Fibroblast of pulmonary artery (primary cell): ENCODE data around the gene ANKRD50.

ENCODE experiments used
- DNase-seq: peaks from one replicate; pipeline ENCODE4 v3.0.0-alpha.2; 2010; ENCODE audit warnings: low read depth
- H3K4me3 ChIP-seq: replicated peaks from 2 replicates; pipeline ENCODE4 v1.5.1; 2011; ENCODE audit warnings: low read depth, mild to moderate bottlenecking, control low read depth, low read length, moderate library complexity
- CTCF ChIP-seq: IDR thresholded peaks from 2 replicates; pipeline ENCODE4 v1.5.1; 2011; ENCODE audit warnings: mild to moderate bottlenecking, control low read depth, low read length, inconsistent platforms; ENCODE audit errors: missing control alignments

Gene ANKRD50

GRCh38 chr4:124682384-124682783, 30.1 kb downstream of the ANKRD50 start:
- no peak overlapping the region for H3K4me3 ChIP-seq
- TF ChIP-seq CTCF = no peak
- no peak for DNase-seq

- no peak for DNase-seq
- no peak overlapping the region for H3K4me3 ChIP-seq
- TF ChIP-seq CTCF = no peak
Measured at GRCh38 chr4:124666496-124666895, 46.0 kb downstream of the ANKRD50 start.

GRCh38 chr4:124658795-124659194, 53.7 kb downstream of the ANKRD50 start:
- DNase-seq = no peak
- H3K4me3 ChIP-seq = no peak overlapping the region
- TF ChIP-seq CTCF = no peak

GRCh38 chr4:124650614-124651013, 61.9 kb downstream of the ANKRD50 start:
- DNase-seq = no peak
- H3K4me3 ChIP-seq = no peak overlapping the region
- TF ChIP-seq CTCF = no peak

GRCh38 chr4:124647599-124647998, 64.9 kb downstream of the ANKRD50 start:
- no peak overlapping the region for H3K4me3 ChIP-seq
- TF ChIP-seq CTCF = no peak
- DNase-seq = no peak

GRCh38 chr4:124644621-124645020, 67.9 kb downstream of the ANKRD50 start:
- no peak overlapping the region for H3K4me3 ChIP-seq
- DNase-seq = no peak
- TF ChIP-seq CTCF = no peak

- no peak for TF ChIP-seq CTCF
- no peak overlapping the region for H3K4me3 ChIP-seq
- no peak for DNase-seq
Measured at GRCh38 chr4:124642846-124643245, 69.7 kb downstream of the ANKRD50 start.
